Measurements from ENCODE around the gene TTLL6.

Gene TTLL6

GRCh38 chr17:48740537-48740936 is 76.5 kb downstream of the TTLL6 start:
- DNase-seq (ENCODE audit: low read depth, low spot score): no peak
- in situ Hi-C loops (cut with HindIII; ENCODE audit: low sequenced_read_pairs): no loop called here
- no peak for TF ChIP-seq CTCF (IDR thresholded peaks at IDR 0.05; ENCODE audit: low read depth, low read length)
- no peak overlapping the region for H3K4me3 ChIP-seq (ENCODE audit: low read depth, low read length)

GRCh38 chr17:48738803-48739526 is 78.1 kb downstream of the TTLL6 start:
- no peak for DNase-seq (ENCODE audit: low read depth, low spot score)
- in situ Hi-C loops (cut with HindIII; ENCODE audit: low sequenced_read_pairs): no loop called here
- H3K4me3 ChIP-seq (ENCODE audit: low read depth, low read length): no peak overlapping the region
- TF ChIP-seq CTCF (IDR thresholded peaks at IDR 0.05; ENCODE audit: low read depth, low read length): no peak

GRCh38 chr17:48738424-48738802 is 78.6 kb downstream of the TTLL6 start:
- no peak for DNase-seq (ENCODE audit: low read depth, low spot score)
- TF ChIP-seq CTCF (IDR thresholded peaks at IDR 0.05; ENCODE audit: low read depth, low read length): no peak
- no peak overlapping the region for H3K4me3 ChIP-seq (ENCODE audit: low read depth, low read length)
- in situ Hi-C loops (cut with HindIII; ENCODE audit: low sequenced_read_pairs): no loop called here

GRCh38 chr17:48737330-48738043 is 79.5 kb downstream of the TTLL6 start:
- H3K4me3 ChIP-seq (ENCODE audit: low read depth, low read length): no peak overlapping the region
- in situ Hi-C loops (cut with HindIII; ENCODE audit: low sequenced_read_pairs): no loop called here
- no peak for TF ChIP-seq CTCF (IDR thresholded peaks at IDR 0.05; ENCODE audit: low read depth, low read length)
- DNase-seq (ENCODE audit: low read depth, low spot score): no peak

- no peak for TF ChIP-seq CTCF (IDR thresholded peaks at IDR 0.05; ENCODE audit: low read depth, low read length)
- no peak overlapping the region for H3K4me3 ChIP-seq (ENCODE audit: low read depth, low read length)
- DNase-seq (ENCODE audit: low read depth, low spot score): no peak
- in situ Hi-C loops (cut with HindIII; ENCODE audit: low sequenced_read_pairs): no loop called here
Observed at GRCh38 chr17:48735062-48735351, 82.0 kb downstream of the TTLL6 start.

GRCh38 chr17:48734333-48735061 is 82.5 kb downstream of the TTLL6 start:
- in situ Hi-C loops (cut with HindIII; ENCODE audit: low sequenced_read_pairs): no loop called here
- no peak for DNase-seq (ENCODE audit: low read depth, low spot score)
- TF ChIP-seq CTCF (IDR thresholded peaks at IDR 0.05; ENCODE audit: low read depth, low read length): no peak
- H3K4me3 ChIP-seq (ENCODE audit: low read depth, low read length): no peak overlapping the region

Data from astrocyte of the spinal cord (primary cell).